Muscle layer of duodenum (tissue), 2 donors: Measurements from ENCODE around the gene KRI1.
A peak's percentile ranks its signal among the peaks of the same experiment; 100 is the strongest.

Experiments
- H3K27ac ChIP-seq: one replicate; pipeline ENCODE4 v1.7.0; 2013; ENCODE audit warnings: mild to moderate bottlenecking, low read length
- H3K27me3 ChIP-seq: one replicate; pipeline ENCODE4 v1.7.0; 2013; ENCODE audit warnings: low read depth, mild to moderate bottlenecking, control low read depth, low read length
- H3K36me3 ChIP-seq, 2 donors: one replicate each; pipeline ENCODE4 v1.7.0; 2013; ENCODE audit warnings: low read length in 2 of 2, control low read depth in 1 of 2, mild to moderate bottlenecking in 1 of 2; ENCODE audit not compliant: insufficient read depth in 2 of 2, control insufficient read depth in 1 of 2
- H3K4me1 ChIP-seq, 2 donors: one replicate each; pipeline ENCODE4 v1.7.0; 2013; ENCODE audit warnings: low read length in 2 of 2, mild to moderate bottlenecking in 2 of 2, control low read depth in 1 of 2, moderate library complexity in 1 of 2; ENCODE audit not compliant: insufficient read depth in 2 of 2, control insufficient read depth in 1 of 2
- H3K4me3 ChIP-seq, 2 donors: one replicate each; pipeline ENCODE4 v1.7.0; 2013; ENCODE audit warnings: low read length in 2 of 2, low read depth in 1 of 2, mild to moderate bottlenecking in 1 of 2
- H3K9me3 ChIP-seq, 2 donors: one replicate each; pipeline ENCODE4 v1.7.0; 2013; ENCODE audit warnings: low read length in 2 of 2, control low read depth in 1 of 2, mild to moderate bottlenecking in 1 of 2; ENCODE audit not compliant: control insufficient read depth in 1 of 2
- donor health status: healthy.

KRI1 gene

DNA sequence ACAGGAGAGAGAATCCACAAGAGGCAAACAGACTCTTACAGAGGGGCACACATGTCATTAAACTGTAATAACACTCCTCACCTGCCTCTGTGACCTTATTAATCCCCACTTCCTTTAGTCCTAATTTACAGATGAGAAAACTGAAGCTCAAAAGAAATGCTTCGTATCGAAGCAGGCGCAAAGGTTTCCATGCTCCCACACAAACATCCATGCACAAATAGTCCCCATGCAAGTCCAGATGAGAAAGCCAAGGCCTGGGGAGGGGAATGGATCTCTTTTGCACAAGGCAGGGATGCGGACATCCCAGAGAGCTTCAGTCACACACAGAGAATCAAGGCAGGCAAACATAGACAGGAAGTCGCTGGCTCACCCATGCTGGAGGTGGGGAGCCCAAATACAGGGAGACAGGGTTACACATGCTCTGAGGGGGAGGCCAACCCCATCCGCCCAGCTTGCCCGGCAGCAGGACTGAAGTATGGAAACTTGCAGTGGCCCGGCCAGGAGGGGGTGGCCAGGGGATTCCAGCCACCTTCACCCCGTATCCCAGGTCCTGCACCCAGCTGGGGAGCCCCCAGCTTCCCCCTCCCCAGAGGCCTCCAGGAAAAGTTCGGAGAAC is 49.0 kb downstream of the KRI1 start:
- Histone ChIP-seq H3K4me3 (peak overlapping the region in 1 of 2 donors; percentile 52), H3K27ac (no peak overlapping the region), H3K9me3 (no peaks in the 10 kb centered on the region), H3K36me3 (no peaks in the 10 kb centered on the region), H3K27me3 (peaks cover 57% of the 10 kb centered on the region), H3K4me1 (peaks cover 0 to 30% of the 10 kb centered on the region in 2 donors)

DNA sequence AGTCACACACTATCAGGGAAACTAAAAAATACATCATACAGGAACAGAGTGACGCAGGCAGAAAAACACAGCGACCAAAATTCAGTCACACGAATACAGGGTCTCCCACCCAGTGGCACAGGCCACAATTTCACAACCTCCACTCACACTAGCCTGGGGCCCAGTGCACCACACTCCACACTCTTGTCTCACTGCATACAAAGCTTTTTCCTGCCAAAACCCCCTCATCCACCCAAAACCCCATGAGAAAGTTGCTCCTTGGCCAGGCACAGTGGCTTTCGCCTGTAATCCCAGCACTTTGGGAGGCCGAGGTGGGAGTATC is 49.8 kb downstream of the KRI1 start:
- Histone ChIP-seq H3K27me3 (peaks cover 57% of the 10 kb centered on the region), H3K36me3 (no peaks in the 10 kb centered on the region), H3K9me3 (no peaks in the 10 kb centered on the region), H3K4me1 (peaks cover 0 to 30% of the 10 kb centered on the region in 2 donors), H3K4me3 (no peak overlapping the region), H3K27ac (no peak overlapping the region)

- Histone ChIP-seq H3K4me1 (peaks cover 0 to 34% of the 10 kb centered on the region in 2 donors), H3K27ac (no peak overlapping the region), H3K9me3 (no peaks in the 10 kb centered on the region), H3K27me3 (peaks cover 62% of the 10 kb centered on the region), H3K36me3 (no peaks in the 10 kb centered on the region), H3K4me3 (peak overlapping the region in 1 of 2 donors; percentile 3)
Measured at GRCh38 chr19:10514211-10515145, 51.3 kb downstream of the KRI1 start.

DNA sequence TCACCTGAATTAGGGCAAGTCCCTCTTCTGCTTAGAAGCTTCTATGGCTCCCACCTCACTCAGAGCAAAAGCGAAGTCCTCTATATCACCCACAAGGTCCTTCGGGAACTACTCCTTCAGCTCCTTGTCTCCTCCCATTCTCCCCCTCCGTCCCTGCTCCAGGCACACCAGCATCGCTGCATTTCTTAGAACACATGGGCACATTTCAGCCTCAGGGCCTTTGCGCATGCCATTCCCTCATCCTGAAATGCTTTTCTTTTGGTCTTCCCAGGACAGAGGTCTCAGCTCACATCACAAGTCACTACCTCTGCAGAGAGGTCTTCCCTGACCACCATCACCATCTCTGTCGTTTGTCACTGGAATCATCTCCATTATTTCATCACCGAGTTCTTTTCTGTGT is 52.6 kb downstream of the KRI1 start:
- H3K36me3 ChIP-seq: no peaks in the 10 kb centered on the region
- no peaks in the 10 kb centered on the region for H3K9me3 ChIP-seq
- peaks cover 51% of the 10 kb centered on the region for H3K27me3 ChIP-seq
- no peak overlapping the region for H3K4me3 ChIP-seq
- no peak overlapping the region for H3K27ac ChIP-seq
- peaks cover 0 to 28% of the 10 kb centered on the region in 2 donors for H3K4me1 ChIP-seq

- H3K9me3 ChIP-seq: no peaks in the 10 kb centered on the region
- H3K4me1 ChIP-seq: peaks cover 0 to 12% of the 10 kb centered on the region in 2 donors
- no peaks in the 10 kb centered on the region for H3K36me3 ChIP-seq
- no peak overlapping the region for H3K27ac ChIP-seq
- peaks cover 28% of the 10 kb centered on the region for H3K27me3 ChIP-seq
- H3K4me3 ChIP-seq: no peak overlapping the region
Measured at GRCh38 chr19:10510301-10510802, 55.5 kb downstream of the KRI1 start.

DNA sequence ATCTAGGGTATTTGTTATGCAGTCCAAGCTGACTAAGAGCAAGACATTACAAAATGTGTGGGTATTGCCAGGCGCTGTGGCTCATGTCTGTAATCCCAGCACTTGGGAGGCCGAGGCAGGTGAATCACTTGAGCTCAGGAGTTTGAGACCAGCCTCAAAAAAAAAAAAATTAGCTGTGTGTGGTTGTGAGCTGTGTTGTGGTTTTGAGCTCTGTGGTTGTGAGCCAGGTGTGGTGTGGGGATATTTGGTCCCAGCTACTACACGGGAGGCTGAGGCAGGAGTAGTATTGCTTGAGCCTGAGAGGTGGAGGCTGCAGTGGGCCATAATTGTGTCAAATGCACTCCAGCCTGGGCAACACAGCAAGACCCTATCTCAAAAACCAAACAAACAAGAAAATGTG is 57.1 kb downstream of the KRI1 start:
- Histone ChIP-seq H3K27ac (no peak overlapping the region), H3K27me3 (peaks cover 14% of the 10 kb centered on the region), H3K4me1 (peaks cover 0 to 4% of the 10 kb centered on the region in 2 donors), H3K9me3 (no peaks in the 10 kb centered on the region), H3K4me3 (no peak overlapping the region), H3K36me3 (no peaks in the 10 kb centered on the region)

GRCh38 chr19:10508036-10508435 is 57.8 kb downstream of the KRI1 start:
- H3K36me3 ChIP-seq: no peaks in the 10 kb centered on the region
- no peak overlapping the region for H3K27ac ChIP-seq
- H3K4me1 ChIP-seq: peaks cover 0 to 4% of the 10 kb centered on the region in 2 donors
- H3K27me3 ChIP-seq: peaks cover 7% of the 10 kb centered on the region
- H3K9me3 ChIP-seq: no peaks in the 10 kb centered on the region
- H3K4me3 ChIP-seq: no peak overlapping the region

- H3K4me3 ChIP-seq: no peak overlapping the region
Measured at GRCh38 chr19:10505583-10506229, 60.1 kb downstream of the KRI1 start.

More at GRCh38 chr19:10505583-10506229, 60.1 kb downstream of the KRI1 start:
- Histone ChIP-seq H3K36me3 (peaks cover 0 to 3% of the 10 kb centered on the region in 2 donors), H3K27me3 (peaks cover 4% of the 10 kb centered on the region), H3K4me1 (peaks cover 4 to 16% of the 10 kb centered on the region in 2 donors), H3K27ac (no peak overlapping the region), H3K9me3 (no peaks in the 10 kb centered on the region)
